HL-60 (cell line): ENCODE data around the gene PRIMA1.

Experiments
- CTCF ChIP-seq: IDR thresholded peaks from one replicate; pipeline ENCODE4 v1.5.1; 2011; ENCODE audit warnings: low read length, control low read depth, inconsistent platforms; ENCODE audit not compliant: insufficient read depth
- GABPA ChIP-seq: IDR thresholded peaks from 2 replicates; pipeline ENCODE4 v1.6.1; 2012; ENCODE audit warnings: low read depth
- POLR2AphosphoS5 ChIP-seq: IDR thresholded peaks from 2 replicates; pipeline ENCODE4 v1.6.1; 2012; ENCODE audit warnings: low read depth
- SPI1 ChIP-seq: IDR thresholded peaks from 2 replicates; pipeline ENCODE4 v1.6.1; 2012; ENCODE audit warnings: low read depth, mild to moderate bottlenecking, borderline replicate concordance
- TF ChIP-seq, protein P1 (sequence below): IDR thresholded peaks from 2 replicates; pipeline ENCODE4 v1.6.1; 2012; ENCODE audit warnings: low read depth; ENCODE audit not compliant: insufficient replicate concordance

GRCh38 chr14:93736378-93737014 lies 51.8 kb downstream of the PRIMA1 start:
- peak; percentile 7 for TF ChIP-seq CTCF
- no peak for TF ChIP-seq POLR2AphosphoS5
- TF ChIP-seq, protein P1, sequence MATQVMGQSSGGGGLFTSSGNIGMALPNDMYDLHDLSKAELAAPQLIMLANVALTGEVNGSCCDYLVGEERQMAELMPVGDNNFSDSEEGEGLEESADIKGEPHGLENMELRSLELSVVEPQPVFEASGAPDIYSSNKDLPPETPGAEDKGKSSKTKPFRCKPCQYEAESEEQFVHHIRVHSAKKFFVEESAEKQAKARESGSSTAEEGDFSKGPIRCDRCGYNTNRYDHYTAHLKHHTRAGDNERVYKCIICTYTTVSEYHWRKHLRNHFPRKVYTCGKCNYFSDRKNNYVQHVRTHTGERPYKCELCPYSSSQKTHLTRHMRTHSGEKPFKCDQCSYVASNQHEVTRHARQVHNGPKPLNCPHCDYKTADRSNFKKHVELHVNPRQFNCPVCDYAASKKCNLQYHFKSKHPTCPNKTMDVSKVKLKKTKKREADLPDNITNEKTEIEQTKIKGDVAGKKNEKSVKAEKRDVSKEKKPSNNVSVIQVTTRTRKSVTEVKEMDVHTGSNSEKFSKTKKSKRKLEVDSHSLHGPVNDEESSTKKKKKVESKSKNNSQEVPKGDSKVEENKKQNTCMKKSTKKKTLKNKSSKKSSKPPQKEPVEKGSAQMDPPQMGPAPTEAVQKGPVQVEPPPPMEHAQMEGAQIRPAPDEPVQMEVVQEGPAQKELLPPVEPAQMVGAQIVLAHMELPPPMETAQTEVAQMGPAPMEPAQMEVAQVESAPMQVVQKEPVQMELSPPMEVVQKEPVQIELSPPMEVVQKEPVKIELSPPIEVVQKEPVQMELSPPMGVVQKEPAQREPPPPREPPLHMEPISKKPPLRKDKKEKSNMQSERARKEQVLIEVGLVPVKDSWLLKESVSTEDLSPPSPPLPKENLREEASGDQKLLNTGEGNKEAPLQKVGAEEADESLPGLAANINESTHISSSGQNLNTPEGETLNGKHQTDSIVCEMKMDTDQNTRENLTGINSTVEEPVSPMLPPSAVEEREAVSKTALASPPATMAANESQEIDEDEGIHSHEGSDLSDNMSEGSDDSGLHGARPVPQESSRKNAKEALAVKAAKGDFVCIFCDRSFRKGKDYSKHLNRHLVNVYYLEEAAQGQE: no peak
- TF ChIP-seq GABPA: no peak
- TF ChIP-seq SPI1: no peak
